GM19463 (cell line): ENCODE data around the gene RAP1GAP.

ENCODE experiments used
- ATAC-seq: cut with Tn5 transposase; IDR thresholded peaks from one replicate; pipeline ENCODE4 v1.9.1; 2021; ENCODE audit warnings: mild to moderate bottlenecking, moderate library complexity; ENCODE audit not compliant: unreplicated experiment

RAP1GAP gene

DNA sequence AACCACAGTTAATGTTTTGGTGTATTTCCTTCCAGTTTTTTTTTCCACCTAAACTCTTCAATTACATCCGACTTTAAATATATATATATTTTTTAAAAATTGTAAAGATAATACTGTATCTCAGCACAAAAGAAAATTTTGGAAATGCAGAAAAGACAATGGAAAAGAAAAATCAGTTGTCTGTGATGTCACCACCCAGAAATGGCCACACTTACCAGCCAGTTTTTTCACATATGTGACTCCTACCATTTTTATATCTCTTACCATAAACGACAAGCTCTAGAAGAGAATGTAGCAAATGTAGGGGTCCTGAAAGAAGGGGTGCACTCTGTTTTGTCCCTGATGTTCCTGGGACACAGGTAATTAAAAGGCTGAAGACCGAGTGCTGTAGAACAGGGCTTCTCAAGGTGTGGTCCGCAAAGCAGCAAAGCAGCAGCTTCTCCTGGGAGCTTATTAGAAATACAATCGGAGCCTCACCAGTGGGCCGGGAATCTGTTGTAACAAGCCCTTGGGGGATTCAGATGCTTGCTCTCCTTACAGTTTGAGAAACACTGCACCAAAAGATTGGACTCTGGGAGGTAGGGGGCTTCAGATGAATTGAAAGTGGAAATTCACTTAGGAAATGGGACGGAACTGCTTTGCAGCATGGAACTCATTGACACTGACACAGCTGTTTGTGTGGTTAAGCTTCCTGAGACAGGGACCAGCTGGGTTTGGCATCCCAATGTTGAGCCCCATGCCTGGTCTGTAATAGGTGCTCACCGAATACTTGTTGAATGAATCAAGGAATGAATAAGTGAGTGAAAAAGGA lies 115.8 kb downstream of the RAP1GAP start:
- ATAC-seq = no peak

DNA sequence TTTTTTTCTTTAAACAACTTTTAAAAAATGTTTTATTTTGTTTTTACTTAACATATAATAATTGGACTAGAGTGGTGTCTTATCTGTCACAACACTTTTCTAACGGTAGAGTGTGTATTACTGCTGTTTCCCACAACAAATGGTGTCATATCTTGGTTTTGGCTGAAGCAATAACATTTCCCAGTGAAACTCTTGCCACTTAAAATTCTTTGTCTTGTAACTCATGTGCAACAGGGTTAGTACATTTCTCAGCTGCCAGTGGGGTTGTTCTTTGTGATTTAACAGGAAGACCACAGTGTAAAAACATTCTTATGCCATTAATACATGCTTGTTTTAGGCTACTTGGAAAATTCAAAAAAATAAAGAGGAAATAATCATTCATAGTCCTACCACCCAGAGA lies 116.4 kb downstream of the RAP1GAP start:
- ATAC-seq = no peak

DNA sequence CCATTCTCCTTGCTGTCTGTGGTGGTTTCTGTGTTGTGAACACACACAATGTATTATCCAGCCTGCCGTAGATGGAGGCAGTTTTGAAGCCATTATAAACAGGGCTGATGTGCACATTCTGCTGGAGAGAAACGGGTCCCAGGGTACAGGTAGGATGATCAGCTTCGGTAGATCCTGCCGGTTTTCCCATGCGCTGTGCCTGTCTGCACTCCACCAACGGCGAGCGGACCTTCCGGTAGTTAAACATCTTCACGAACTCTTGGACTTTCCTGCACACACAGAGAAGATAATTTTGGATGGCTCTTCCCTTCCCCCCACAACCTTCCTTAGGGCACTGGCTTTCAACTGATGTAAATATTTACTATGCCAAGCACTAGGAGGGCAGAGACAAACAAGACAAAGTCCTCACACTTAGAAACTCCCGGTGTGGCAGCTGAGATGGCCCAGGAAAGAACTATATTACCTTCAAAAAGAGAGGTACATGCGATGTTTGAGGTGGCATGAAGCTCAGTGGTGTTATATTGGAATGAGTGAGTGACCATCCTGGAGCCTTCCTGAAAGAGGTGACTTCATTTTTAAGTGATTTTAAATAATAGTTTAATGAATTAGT lies 118.2 kb downstream of the RAP1GAP start:
- ATAC-seq = no peak

DNA sequence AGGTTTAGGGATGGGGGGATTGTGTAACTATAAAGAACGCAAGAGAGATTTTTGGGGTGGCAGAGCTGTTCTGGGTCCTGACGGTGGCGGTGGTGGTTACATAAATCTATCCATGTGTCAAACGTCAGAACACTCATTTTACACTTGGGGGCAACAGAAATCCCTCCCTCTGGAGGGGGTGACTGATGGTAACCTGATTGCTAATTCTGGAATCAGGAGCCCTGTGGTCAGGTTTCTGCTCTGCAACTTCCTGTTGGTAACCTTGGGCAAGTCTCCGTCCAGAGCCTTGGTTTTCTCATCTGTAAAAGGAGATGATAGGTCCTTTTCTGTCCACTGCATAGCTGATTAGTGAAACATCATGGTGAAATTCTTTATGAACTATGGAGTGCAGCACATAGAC lies 119.1 kb downstream of the RAP1GAP start:
- ATAC-seq = no peak

DNA sequence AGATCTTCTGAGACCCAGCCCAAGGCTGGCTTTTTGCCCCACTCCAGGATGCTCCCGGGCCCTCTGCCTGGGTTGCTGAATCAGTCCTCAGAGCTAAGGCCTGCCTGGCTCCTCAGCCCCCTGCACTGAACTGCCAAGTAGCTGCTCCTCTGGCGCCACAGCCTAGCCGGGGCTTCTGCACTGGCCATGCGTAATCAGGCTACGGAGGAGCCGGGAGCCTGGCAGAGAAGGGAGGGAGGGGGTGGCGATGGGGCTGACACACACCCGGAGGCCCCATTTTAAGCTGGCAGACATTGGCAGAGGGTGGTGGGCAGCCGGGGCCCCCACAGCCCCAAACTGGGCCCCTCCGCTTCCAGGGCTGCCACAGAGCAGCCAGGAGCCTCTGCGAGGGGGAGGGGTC lies 121.3 kb downstream of the RAP1GAP start:
- no peak for ATAC-seq
